DMS53 (cell line): ENCODE data around the gene SMU1.
A peak's percentile ranks its signal among the peaks of the same experiment; 100 is the strongest.
"Not testable (repeated sequence)": the region's sequence is repeated elsewhere in the genome, so short reads cannot be mapped to it uniquely, and the experiment has no call there.

Experiments
- DNase-seq: peaks from one replicate; lab custom pipeline; 2025; lab: John Stamatoyannopoulos, UW

SMU1 gene

DNA sequence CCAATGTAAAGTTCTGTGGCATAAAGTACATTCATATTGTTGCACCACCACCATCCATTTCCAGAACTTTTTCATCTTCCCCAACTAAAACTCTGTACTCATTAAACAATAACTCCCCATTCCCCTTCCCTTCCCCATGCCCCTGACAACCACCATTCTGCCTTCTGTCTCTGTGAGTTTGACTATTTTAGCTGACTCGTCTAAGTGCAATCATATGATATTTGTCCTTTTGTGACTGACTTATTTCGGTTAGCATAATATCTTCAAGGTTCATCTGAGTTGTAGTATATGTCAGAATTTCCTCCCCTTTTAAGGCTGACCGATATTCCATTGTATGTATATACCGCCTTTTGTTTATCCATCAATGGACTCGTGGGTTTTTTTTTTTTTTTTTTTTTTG, 29.0 kb upstream of the SMU1 start:
- no peak for DNase-seq

DNA sequence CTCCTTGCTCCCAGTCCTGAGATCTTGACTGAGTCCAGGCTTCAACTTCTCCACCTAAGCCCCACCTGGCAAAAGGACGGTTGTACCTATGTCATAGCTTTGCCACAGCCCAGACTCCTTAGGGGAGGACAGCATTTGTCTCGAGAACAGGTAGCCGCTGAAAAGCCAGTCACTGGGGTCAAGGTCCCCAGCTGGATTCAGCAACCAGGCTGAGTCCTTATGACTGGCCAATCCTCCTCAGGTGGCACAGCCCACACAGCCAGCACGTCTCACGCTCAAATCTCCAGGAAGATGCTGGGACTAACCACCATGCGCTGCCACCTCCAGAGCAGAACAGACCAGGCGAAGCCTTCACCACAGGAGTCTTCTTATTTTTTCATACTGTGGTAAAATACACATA, 27.9 kb upstream of the SMU1 start:
- no peak for DNase-seq

DNA sequence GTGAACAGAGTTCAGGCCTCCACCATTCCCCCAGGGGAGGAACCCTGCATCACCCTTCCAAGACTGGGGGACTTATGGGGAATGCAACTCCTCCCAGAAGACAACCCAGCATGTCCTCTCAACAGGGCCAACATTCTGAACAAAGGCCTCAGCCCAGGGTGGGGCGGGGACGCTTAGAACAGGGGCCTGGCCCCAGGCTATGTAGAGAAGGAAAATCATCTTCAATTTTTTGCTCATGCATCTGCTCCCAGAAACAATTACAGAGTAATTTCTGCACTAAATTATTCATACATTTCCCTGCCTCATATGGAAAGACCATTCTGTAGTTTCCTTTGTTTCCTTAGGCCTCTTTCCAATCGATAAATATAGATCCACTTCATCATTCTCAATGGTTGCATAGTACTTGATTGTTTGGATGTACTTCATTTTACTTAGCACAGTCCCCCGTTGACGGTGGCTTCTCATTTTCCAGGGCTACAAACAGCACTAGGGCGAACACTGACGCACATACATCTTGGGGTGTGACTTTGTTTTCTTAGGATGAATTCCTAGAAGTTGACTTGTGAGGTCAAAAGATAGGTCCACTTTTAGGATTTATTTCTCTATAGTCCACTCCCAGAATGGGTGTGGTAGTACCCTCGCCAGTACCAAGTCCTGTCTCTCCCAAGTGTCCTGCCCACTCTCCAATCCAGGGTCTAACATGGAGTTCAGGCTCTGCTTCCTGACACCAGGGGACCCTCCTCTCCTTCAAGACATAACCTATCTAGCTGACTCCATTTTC, 27.2 kb upstream of the SMU1 start:
- DNase-seq: no peak

DNA sequence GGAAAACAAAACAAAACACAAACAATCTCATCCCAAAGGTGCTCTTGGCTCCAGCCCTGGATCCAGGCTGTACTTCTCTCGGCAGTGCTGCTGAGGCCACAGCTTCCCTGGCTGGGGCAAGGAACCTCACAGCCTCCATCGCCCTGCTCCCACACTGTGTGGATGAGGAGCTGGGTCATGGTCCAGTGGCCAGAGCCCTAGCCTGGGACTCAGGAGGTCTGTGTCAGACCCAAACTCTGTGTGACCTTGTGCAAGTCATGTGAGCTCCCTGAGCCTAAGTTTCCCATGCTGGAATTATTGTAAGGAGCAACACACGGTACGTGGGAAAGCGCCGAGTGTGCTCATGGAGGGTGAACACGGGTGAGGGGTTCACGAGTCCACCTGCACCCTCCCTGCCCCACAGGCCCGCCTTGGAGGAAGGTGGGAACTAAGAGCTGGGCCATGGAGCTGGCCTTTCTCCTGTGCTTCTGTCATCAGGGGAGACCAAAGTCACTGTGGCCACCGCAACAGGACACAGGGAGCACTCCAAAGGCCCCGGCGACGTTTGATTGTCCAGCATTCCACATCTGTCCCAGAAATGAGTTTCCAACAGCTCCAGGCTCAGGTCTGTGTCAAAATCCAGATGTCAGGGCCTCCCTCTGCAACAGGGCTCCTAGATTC, 26.2 kb upstream of the SMU1 start:
- no peak for DNase-seq

DNA sequence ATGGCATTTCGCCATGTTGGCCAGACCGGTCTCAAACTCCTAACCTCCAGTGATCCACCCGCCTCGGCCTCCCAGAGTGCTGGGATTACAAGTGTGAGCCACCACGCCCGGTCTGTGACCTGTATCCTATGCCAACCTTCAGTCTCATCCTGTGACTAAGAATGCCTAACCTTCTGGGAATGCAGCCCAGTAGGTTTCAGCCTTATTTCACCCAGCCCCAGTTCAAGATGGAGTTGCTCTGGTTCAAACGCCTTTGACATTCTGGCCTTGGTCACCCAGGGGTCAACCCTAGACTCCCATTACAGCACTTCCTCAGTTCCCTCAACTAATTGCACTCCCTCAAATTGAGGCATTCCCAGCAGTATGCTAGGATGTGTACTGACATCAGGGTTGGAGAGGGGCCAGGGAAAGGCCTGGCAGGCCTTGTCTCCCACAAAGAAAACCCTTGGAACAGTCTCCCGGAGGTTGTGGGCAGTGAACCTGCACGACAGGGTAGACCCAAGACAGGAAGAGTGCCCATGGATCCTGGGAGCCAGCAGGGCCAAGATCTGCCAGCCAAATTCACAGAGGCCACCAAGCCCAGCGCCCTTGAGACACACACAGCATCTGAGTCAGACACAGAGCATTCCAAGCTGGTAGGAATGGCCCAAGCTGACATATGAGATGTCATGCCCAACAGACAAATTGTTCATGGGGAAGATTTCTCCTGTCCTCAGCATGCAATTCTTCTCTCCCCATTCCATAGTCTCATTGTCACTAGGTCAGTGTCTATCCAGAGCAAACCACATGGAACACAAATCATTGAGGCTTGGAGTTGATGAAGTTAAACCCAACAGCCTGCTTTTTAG, 24.9 kb upstream of the SMU1 start:
- no peak for DNase-seq

DNA sequence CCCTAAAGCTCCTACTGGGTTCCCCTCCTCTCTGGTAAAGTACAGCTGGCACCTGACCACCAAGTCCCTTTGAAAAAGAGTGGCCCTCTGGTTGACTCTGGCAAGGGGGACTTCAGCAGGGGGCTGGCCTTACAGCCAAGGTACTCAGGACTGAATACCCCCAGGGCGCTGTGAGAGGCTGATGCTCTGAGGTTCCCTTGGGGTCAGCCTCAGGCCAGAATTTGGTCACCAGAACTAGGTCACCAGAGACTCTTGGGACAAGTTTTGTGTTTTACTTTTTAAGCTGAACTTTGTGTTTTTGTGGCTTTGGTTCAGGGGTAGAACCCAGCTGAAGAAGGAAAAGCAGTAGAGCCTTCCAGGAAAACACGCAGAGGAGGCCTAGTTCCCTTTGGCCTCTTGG, 23.3 kb upstream of the SMU1 start:
- DNase-seq: no peak

DNA sequence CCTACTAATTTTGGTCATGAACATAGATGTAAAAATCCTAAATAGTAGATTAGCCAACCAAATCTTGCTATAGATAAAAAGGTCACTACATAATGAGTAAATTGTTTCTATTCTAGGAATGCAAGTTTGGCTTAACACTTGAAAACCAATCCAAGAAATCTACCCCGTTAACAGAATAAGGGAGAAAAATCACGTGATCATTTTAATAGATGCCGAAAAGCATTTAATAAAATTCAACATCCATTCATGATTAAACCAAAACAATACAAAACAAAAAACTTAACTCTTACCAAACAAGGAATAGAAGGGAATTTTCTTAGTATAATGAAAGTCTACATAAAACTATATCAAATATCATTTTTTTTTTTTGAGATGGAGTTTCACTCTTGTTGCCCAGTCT, 20.7 kb upstream of the SMU1 start:
- no peak for DNase-seq

DNA sequence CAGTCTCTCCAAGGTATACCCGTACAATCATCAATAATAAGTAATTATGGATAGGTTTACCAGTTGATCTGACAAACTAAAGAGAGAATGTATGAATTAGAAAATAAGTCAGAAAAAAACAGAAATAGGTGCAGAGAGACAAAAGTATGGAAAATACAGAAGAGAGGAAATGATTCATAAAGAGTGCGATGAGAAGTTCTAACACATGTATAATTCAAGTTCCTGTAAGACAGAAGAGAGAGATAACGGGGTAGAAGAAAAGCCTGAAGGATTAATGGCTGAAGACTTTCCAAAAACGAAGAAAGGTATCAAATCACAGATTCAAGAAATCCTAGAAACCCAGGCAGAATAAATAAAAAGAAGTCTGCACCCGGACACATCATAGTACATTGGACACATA, 16.2 kb upstream of the SMU1 start:
- no peak for DNase-seq

DNA sequence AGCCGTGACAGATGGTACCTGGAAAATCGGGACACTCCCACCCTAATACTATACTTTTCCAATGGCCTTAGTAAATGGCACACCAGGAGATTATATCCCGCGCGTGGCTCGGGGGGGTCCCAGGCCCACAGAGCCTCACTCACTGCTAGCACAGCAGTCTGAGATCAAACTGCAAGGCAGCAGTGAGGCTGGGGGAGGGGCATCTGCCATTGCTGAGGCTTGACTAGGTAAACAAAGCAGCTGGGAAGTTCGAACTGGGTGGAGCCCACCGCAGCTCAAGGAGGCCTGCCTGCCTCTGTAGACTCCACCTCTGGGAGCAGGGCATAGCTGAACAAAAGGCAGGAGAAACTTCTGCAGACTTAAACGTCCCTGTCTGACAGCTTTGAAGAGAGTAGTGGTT, 9.2 kb upstream of the SMU1 start:
- not testable (repeated sequence) for DNase-seq

DNA sequence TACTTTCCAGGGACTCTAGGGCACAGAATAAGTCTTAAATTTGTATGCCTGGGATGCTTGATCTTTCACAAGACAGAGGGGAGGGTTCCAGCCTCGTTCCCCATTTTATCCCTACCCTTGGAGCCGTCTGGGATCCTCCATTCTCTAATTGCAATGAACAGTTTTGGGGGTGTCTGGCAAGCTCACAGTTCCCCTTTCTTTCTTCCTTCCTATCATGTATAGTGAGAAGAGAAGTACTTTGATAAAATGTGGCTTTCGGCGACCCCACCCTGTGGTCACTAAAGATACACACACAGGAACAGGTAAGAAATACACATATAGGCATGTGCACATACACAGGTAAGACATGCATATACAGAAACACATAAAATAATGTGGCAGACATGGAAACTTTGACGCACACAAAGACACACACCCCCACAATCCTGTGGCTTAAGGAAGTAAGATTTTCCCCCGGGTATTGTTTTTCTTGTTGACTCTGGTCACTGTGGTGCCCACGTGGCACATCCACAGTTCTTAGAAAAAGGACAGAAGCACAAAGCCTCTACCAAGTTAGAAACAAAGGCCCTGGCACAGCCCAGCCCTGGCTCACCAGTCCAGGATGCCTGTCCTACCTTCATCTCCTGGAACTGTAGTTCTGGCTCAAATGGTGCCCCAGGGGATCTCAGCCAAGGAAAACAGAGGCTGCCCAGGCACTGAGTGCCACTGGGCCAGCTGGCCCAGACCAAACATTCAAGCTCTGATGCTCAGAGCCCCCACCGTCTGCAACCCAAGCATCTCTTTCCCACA, 6.3 kb upstream of the SMU1 start:
- no peak for DNase-seq

DNA sequence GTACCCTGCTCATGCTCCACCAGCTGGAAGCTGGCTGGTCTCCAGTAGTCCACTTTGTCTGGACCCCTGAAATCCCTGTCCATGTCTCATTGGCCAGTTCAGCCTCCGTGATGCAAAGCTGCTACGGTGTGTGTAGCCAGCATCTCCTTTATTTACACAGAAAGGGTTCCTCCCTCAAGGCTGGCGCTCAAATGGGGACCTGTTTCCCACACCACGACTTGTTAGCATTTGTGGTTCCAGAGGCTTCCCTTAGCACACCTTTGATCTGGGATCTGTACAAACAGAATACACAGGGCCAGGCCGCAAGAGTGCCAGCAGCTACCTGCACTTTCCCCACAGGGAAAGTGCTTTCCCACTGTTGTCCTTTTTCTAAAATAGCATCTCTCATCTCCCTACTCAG, 5.7 kb upstream of the SMU1 start:
- DNase-seq: peak; percentile 18

DNA sequence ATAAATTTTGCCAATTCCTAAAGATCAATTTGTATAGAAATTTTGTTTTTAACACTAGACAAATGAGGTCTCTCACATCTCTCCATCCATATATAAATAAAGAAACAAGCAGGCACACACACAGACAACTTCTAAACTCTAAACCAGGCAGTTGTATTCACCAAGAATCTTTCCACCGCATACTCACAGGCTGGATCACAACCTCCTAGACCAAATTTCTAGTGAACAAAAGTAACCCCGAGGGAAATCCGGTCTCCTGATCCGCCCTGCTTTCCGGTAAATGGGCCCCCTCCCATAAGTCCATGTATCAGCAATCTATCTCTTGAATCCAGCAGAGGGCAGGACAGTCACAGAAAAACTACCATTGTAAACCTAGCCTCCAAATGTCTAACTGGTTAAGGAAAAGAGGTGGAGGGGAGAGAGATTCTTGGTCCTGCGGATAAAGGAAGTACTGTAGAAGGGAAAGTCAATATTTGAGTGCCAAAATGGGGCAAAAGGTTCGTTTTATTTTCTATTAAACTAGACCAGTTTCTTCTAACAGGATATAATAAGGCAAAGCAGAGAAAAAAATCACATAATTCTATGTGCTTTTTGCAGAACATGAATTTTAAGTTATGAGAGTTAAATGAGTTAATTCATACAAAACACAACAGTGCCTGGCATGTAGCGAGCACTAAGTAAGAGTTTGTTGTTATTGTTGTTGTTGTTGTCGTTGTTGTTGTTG, 4.8 kb upstream of the SMU1 start:
- DNase-seq: peak; percentile 91

DNA sequence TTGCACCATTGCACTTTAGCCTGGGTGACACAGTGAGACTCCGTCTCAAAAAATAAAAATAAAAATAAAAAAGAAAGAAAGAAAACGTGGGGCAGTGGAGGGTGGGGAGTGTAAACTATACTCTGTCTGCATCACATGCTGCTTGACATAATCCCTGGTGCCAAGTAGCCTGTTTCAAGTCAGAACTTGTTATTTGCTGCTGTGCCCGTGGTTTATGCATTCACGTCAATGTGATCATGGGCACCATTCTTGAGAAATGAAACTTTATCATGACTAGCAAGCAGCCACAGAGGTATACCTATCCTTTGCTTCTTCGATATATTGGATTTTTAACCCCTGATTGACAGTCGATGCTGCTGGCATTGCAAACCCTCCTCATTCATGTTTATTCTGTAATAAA, 4.1 kb upstream of the SMU1 start:
- no peak for DNase-seq

DNA sequence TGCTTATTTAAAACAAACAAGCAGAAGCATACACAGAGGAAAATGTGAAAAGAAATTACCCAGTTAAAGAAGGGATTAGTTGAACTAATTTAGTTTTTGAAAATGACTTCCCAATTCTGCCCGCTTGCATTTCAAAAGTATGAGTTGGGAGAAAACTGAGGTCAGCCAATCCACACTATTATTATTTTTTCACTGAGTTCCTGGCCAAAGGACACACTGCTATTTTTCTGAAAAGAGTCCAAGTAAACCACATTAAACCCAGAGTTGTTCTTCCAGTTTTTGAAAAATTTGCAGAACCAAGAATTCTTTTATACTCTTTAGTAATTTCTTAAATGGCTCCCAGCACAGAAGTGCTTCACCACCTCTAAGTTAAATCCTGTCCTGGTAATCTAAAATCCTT, 7.5 kb downstream of the SMU1 start:
- DNase-seq: no peak

DNA sequence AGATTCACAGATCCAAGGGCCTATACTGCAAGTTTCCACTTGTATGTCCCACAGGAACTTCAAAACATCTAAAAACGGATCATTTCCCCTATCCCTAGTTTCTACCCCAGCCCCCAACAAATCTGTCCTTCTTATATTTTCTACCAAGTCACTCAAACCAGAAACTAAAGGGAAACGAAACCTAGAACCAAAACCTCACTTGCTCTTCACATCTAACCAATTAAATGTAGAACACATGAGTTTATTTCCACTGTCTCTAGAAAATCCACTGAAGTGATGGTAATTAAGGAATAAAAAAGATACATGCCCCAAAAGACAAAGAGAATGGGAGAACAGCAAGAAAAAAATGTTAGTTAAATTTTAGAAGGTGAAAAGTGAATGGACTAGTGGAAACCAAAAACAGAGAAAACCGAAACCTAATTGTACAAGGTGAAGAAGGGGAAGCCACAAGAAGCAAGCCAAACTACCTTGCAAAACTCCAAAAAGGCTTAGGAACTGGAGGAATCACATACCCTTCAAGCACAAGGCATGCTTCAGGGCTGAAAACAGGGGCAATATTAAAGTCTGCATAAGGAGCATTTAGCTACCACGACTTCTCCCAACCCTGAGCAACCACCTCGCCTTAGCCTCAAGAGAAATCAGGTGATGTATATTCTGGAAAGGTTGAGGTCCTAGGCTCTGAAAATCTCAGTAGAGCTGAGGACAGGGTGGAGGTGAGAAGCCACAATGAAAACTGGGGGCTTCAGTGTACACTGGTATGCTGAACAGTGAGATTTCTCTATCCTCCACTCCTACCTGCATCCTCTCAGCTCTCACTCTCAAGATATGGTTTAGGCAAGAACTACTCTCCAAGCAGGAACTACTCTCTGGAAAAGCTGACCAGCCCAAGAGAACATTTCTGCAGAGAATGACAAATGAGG, 11.1 kb downstream of the SMU1 start:
- no peak for DNase-seq

DNA sequence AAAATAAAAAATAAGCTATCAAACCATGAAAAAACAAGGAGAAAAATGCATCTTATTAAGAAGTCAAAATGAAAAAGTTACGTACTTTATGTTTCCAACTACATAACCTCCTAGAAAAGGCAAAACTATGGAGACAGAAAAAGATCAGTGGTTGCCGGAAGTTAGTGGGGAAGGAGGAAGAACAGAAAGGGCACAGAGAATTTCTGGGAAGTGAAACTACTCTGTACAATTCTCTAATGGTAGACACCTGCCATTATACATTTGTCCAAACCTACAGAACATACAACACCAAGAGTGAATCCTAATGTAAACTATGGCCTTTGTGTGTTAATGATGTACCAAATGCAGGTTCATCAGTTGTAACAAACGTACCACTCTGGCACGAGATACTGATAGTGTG, 25.3 kb downstream of the SMU1 start:
- no peak for DNase-seq

DNA sequence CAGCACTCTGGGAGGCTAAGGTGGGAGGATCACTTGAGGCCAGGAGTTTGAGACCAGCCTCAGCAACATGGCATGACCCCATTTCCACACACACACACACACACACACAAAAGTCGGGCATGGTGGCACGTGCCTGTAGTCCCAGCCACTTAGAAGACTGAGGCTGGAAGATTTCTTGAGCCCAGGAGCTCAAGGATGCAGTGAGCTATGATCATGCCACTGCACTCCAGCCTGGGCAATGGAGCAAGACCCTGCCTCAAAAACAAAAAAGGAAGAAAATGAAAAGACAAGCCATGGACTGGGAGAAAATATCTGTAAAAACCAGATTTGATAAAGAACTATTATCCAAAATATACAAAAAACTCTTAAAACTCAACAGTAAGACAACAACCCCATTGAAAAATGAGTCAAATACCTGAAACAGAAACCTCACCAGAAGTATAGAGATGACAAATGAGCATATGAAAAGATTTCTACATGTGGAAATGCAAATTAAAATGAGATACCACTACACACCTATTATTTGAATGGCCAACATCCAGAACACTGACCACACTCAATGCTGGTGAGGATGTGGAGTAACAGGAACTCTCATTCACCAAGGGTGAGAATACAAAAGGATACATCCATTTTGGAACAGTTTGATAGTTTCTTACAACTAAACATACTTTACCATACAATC, 26.7 kb downstream of the SMU1 start:
- DNase-seq: no peak

DNA sequence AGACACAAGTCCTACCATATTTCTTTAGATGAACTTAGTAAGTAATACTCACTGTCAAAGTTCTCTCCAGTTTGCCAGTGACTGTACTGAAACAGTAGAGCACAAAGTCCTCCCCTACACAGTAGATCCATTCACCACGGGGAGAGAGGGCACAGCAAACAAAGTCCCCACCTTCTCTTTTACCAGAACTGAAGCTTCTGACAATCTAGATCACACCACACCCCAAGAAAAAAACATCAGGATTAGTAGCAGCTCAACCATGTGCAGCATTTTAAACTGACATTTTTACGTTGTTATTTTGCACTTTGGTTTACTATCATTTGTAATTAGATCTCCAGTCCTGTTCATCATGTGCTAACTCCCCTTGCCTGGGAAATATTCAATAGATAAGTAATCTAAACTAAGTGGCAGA, 28.4 kb downstream of the SMU1 start:
- DNase-seq: no peak

DNA sequence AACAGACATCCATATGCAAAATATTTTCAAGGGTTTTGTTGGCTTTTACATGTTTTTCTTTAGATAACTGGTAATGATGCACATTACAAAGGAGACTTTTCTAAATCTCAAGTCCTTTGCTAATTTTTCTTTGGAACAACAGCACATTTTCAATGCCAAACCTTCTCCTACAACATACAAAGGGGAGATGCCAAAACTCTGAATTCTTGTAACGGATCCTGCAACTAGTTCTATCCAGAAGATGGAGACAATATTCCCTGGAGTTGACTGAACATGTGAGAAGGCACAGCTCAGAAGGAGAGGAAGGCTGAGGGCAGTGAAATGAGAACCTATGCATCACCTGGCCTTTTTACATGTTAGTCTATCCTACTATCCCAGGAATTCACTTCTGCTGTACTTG, 30.4 kb downstream of the SMU1 start:
- no peak for DNase-seq
